ENCODE data around the gene NAA50. TPM values are rescaled to one million over a fixed set of nuclear protein-coding genes. Genes with fewer than 3 reads are reported as not detected.

The NAA50 gene
- total RNA-seq, 1 donor from 2014 or later: 208 TPM

DNA sequence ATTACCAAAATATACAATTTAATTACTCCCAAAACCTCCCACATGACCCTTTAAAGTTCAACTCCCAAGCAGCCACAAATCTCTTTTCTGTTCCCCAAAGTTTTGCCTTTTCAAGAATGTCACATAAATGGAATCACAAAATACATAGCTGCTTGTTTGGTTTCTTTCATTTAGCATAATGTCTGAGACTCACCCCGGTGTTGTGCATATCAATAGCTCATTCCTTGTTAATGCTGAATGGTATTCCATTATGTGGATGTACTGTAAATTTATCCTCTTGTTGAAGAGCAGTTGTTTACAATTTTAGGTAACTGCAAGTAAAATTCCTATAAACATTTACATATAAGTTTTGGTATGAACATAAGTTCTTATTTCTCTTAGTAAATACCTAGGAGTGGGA, 15.5 kb downstream of the NAA50 start:
- Mint-ChIP-seq H3K4me3 (no peak overlapping the region), H3K4me1 (no peaks in the 10 kb centered on the region), H3K27me3 (ENCODE audit: insufficient read depth, low read depth) (no peaks in the 10 kb centered on the region), H3K36me3 (peaks cover 13% of the 10 kb centered on the region), H3K27ac (no peak overlapping the region), H3K9me3 (no peaks in the 10 kb centered on the region)
- H3K4me2 ChIP-seq: no peak overlapping the region
- H3F3A ChIP-seq (ENCODE audit: low read depth): no peaks in the 10 kb centered on the region
- no peaks in the 10 kb centered on the region for H3K9me3 ChIP-seq (ENCODE audit: low read depth)
- peaks cover 40% of the 10 kb centered on the region for H4K20me1 ChIP-seq (ENCODE audit: low read depth)
- no peaks in the 10 kb centered on the region for H3K4me1 ChIP-seq
- H3K79me2 ChIP-seq (ENCODE audit: low read depth): peaks cover 100% of the 10 kb centered on the region
- TF ChIP-seq, protein P1, sequence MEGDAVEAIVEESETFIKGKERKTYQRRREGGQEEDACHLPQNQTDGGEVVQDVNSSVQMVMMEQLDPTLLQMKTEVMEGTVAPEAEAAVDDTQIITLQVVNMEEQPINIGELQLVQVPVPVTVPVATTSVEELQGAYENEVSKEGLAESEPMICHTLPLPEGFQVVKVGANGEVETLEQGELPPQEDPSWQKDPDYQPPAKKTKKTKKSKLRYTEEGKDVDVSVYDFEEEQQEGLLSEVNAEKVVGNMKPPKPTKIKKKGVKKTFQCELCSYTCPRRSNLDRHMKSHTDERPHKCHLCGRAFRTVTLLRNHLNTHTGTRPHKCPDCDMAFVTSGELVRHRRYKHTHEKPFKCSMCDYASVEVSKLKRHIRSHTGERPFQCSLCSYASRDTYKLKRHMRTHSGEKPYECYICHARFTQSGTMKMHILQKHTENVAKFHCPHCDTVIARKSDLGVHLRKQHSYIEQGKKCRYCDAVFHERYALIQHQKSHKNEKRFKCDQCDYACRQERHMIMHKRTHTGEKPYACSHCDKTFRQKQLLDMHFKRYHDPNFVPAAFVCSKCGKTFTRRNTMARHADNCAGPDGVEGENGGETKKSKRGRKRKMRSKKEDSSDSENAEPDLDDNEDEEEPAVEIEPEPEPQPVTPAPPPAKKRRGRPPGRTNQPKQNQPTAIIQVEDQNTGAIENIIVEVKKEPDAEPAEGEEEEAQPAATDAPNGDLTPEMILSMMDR (IDR thresholded peaks at IDR 0.05): no peak
- TF ChIP-seq EZH2 (IDR thresholded peaks at IDR 0.05) (no peak), EZH2phosphoT487 (IDR thresholded peaks at IDR 0.05) (no peak)
- H3K27me3 ChIP-seq: no peaks in the 10 kb centered on the region
- no peak overlapping the region for H3K27ac ChIP-seq
- H3K9ac ChIP-seq: no peak overlapping the region
- no peak overlapping the region for H3K4me3 ChIP-seq
- H2AFZ ChIP-seq (replicated peaks): no peak overlapping the region
- DNase-seq (ENCODE audit: low spot score): no peak
- no peaks in the 10 kb centered on the region for H3K36me3 ChIP-seq

DNA sequence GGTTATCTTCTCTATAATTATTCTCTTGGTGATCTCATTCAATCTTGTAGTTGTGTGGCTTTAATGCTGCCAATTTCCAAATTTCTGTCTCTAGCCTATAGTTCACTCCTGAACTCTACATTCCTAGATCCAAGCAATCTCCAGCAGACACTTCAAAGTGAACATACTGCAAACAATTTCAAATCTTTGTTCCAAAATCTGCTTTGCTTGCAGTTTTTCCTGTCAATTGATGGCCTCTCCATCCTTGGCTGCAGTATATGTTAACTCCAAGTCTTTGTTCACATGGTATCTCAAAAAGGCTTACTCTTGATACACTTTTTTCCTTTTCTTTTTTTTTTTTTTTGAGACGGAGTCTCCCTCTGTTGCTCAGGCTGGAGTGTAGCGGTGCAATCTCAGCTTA, 17.4 kb downstream of the NAA50 start:
- no peak overlapping the region for H3K9ac ChIP-seq
- H3K4me1 Mint-ChIP-seq: no peaks in the 10 kb centered on the region
- no peak for DNase-seq (ENCODE audit: low spot score)
- H3K9me3 ChIP-seq (ENCODE audit: low read depth): no peaks in the 10 kb centered on the region
- no peak overlapping the region for H3K27ac Mint-ChIP-seq
- no peak overlapping the region for H3K4me3 ChIP-seq
- H3K4me1 ChIP-seq: no peaks in the 10 kb centered on the region
- no peak for TF ChIP-seq EZH2 (IDR thresholded peaks at IDR 0.05)
- TF ChIP-seq EZH2phosphoT487 (IDR thresholded peaks at IDR 0.05): no peak
- TF ChIP-seq, protein P1 (IDR thresholded peaks at IDR 0.05): no peak
- H3K79me2 ChIP-seq (ENCODE audit: low read depth): peaks cover 100% of the 10 kb centered on the region
- H3K4me3 Mint-ChIP-seq: no peak overlapping the region
- H3K9me3 Mint-ChIP-seq: no peaks in the 10 kb centered on the region
- no peaks in the 10 kb centered on the region for H3F3A ChIP-seq (ENCODE audit: low read depth)
- no peak overlapping the region for H2AFZ ChIP-seq (replicated peaks)
- H3K27me3 ChIP-seq: no peaks in the 10 kb centered on the region
- H3K27ac ChIP-seq: no peak overlapping the region
- H4K20me1 ChIP-seq (ENCODE audit: low read depth): peaks cover 31% of the 10 kb centered on the region
- no peaks in the 10 kb centered on the region for H3K27me3 Mint-ChIP-seq (ENCODE audit: insufficient read depth, low read depth)
- peaks cover 2% of the 10 kb centered on the region for H3K36me3 ChIP-seq
- H3K4me2 ChIP-seq: no peak overlapping the region
- H3K36me3 Mint-ChIP-seq: peaks cover 12% of the 10 kb centered on the region

DNA sequence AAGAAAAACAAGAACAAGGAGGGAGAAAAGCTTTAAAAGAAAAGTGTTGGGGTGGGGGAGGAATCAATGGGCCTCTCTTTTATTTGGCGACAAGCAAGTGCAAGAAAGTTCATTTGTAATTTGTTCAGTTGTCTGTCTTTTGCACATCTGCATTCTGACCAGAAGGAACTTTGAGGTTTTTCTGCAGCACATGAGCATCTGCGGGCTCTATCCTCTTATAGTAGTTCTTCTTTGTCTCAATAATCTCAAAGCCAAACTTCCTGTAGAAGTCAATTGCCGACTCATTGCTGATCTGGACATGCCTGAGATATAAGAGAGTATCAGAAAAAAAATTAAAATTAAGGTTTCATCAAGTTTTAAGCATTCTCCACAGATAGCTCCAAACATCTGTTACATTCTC, 24.4 kb downstream of the NAA50 start:
- Histone ChIP-seq H3K4me2 (no peak overlapping the region), H3K27ac (no peak overlapping the region), H3K79me2 (ENCODE audit: low read depth) (peaks cover 39% of the 10 kb centered on the region), H3K4me1 (no peaks in the 10 kb centered on the region), H2AFZ (replicated peaks) (no peak overlapping the region), H3K36me3 (peaks cover 49% of the 10 kb centered on the region), H3K9ac (no peak overlapping the region), H4K20me1 (ENCODE audit: low read depth) (peaks cover 12% of the 10 kb centered on the region), H3F3A (ENCODE audit: low read depth) (peaks cover 15% of the 10 kb centered on the region), H3K9me3 (ENCODE audit: low read depth) (no peaks in the 10 kb centered on the region), H3K4me3 (no peak overlapping the region), H3K27me3 (no peaks in the 10 kb centered on the region)
- H3K4me3 Mint-ChIP-seq: no peak overlapping the region
- no peak for DNase-seq (ENCODE audit: low spot score)
- peaks cover 19% of the 10 kb centered on the region for H3K36me3 Mint-ChIP-seq
- H3K27ac Mint-ChIP-seq: no peak overlapping the region
- TF ChIP-seq, protein P1 (IDR thresholded peaks at IDR 0.05): no peak
- no peak for TF ChIP-seq EZH2 (IDR thresholded peaks at IDR 0.05)
- no peak for TF ChIP-seq EZH2phosphoT487 (IDR thresholded peaks at IDR 0.05)
- H3K4me1 Mint-ChIP-seq: no peaks in the 10 kb centered on the region
- H3K27me3 Mint-ChIP-seq (ENCODE audit: insufficient read depth, low read depth): no peaks in the 10 kb centered on the region
- H3K9me3 Mint-ChIP-seq: no peaks in the 10 kb centered on the region
